ENCODE measurements around the gene RALGDS.
A peak's percentile ranks its signal among the peaks of the same experiment; 100 is the strongest.
"Not testable (repeated sequence)": the region's sequence is repeated elsewhere in the genome, so short reads cannot be mapped to it uniquely, and the experiment has no call there.

Gene RALGDS
- total RNA-seq = 12.1 to 42.5 reads per million in 2 experiments

- peak; percentile 92 for DNase-seq (ENCODE audit: low read depth)
Measured at GRCh38 chr9:133121198-133121914, at the start of gene RALGDS. RALGDS (minus strand) TSS chr9:133121240; CDS start chr9:133121154, 86 bp downstream.

GRCh38 chr9:133170716-133171115 lies 49.7 kb upstream of the RALGDS start:
- no peak for DNase-seq (ENCODE audit: low read depth)

- not testable (repeated sequence) for DNase-seq (ENCODE audit: low read depth)
Measured at GRCh38 chr9:133169687-133170086, 48.6 kb upstream of the RALGDS start.

GRCh38 chr9:133169102-133169501 lies 48.1 kb upstream of the RALGDS start:
- DNase-seq (ENCODE audit: low read depth) = no peak

GRCh38 chr9:133168432-133168831 lies 47.4 kb upstream of the RALGDS start:
- DNase-seq (ENCODE audit: low read depth) = no peak

- no peak for DNase-seq (ENCODE audit: low read depth)
Measured at GRCh38 chr9:133167769-133168168, 46.7 kb upstream of the RALGDS start.

GRCh38 chr9:133167096-133167730 lies 46.2 kb upstream of the RALGDS start:
- no peak for DNase-seq (ENCODE audit: low read depth)

GRCh38 chr9:133166392-133166791 lies 45.4 kb upstream of the RALGDS start:
- no peak for DNase-seq (ENCODE audit: low read depth)

GRCh38 chr9:133165452-133165730 lies 44.4 kb upstream of the RALGDS start:
- no peak for DNase-seq (ENCODE audit: low read depth)

GRCh38 chr9:133164191-133164590 lies 43.2 kb upstream of the RALGDS start:
- no peak for DNase-seq (ENCODE audit: low read depth)

GRCh38 chr9:133163504-133164172 lies 42.6 kb upstream of the RALGDS start, which contains the start of gene GBGT1:
GBGT1 (minus strand) TSS chr9:133163914; CDS start chr9:133162412, 1,502 bp downstream.
- no peak for DNase-seq (ENCODE audit: low read depth)

- DNase-seq (ENCODE audit: low read depth) = no peak
Measured at GRCh38 chr9:133162861-133163503, 41.9 kb upstream of the RALGDS start.

GRCh38 chr9:133161547-133161950 lies 40.5 kb upstream of the RALGDS start:
- DNase-seq (ENCODE audit: low read depth) = no peak

- no peak for DNase-seq (ENCODE audit: low read depth)
Measured at GRCh38 chr9:133160742-133161546, 39.9 kb upstream of the RALGDS start.

GRCh38 chr9:133158695-133159094 lies 37.7 kb upstream of the RALGDS start:
- DNase-seq (ENCODE audit: low read depth) = no peak

GRCh38 chr9:133155156-133155555 lies 34.1 kb upstream of the RALGDS start:
- DNase-seq (ENCODE audit: low read depth) = no peak

- no peak for DNase-seq (ENCODE audit: low read depth)
Measured at GRCh38 chr9:133154097-133154989, 33.3 kb upstream of the RALGDS start.

GRCh38 chr9:133153227-133154096 lies 32.4 kb upstream of the RALGDS start:
- DNase-seq (ENCODE audit: low read depth) = no peak
